HG02759 (cell line): ENCODE results near the gene CLEC16A.

ENCODE experiments used
- ATAC-seq: cut with Tn5 transposase; IDR thresholded peaks from one replicate; pipeline ENCODE4 v1.9.1; 2021; ENCODE audit warnings: mild to moderate bottlenecking, moderate library complexity; ENCODE audit not compliant: unreplicated experiment

CLEC16A gene

DNA sequence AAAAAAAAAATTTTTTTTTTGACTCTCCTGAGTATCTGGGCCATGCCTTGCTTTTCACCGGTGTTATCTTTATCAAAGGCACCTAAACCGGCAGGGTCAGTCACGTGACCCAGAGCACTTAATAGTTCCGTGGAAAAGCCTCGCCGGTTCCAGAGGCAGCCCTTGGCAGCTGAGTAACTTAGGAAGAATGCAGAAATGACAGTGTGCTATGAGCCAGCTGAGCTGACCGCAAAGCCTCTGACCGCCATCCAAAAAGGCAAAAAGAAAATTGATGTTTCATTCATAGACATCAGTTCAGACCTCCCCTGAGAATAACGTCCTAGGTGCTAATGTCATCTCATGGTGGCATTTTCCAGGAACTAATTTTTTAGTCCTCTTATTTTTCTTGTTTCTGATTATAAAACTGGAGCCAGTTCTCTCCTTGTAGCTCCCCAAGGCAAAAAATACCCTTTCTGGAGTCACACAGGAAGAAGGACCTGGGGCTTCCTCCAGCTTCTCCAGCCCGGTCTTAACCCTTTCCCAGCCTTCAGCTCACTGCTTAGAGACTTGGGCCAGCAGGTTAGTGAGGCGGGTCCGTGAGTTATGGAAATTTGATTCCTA lies 189.1 kb downstream of the CLEC16A start:
- no peak for ATAC-seq

DNA sequence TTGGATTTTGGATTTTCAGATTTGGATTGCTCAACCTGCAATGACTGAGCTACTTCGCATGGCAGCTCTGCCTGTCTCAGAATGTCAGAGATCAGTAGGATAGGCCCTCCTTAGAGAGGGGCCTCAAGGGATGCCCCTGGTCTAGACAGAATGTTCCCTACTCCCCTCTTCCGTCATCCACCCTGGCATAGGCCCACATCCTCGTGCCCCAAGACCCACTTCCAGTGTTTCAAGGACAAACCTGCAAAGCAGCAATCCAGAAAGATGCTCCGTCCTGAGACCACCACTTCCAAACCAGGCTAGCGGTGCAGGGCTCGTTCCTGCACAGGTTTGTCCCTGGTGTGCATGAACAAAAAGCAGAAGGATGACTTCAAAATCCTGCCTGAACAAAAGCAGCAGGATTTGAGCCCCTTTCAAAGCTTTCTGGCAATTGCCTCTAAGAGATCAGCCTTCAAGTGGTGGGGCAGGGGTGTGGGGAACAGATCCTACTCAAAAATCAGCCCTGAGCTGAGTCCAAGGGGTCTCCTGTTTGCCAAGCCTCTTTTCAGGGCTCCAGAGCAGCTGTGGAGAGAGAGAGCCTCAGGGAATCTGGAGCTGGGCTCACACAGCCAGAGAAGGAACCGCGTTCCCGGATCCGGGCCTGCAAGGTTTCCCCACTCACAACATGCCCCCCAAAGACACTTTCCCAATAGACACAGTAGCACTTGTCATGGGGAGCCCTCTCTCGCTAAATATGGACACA lies 190.5 kb downstream of the CLEC16A start:
- no peak for ATAC-seq

DNA sequence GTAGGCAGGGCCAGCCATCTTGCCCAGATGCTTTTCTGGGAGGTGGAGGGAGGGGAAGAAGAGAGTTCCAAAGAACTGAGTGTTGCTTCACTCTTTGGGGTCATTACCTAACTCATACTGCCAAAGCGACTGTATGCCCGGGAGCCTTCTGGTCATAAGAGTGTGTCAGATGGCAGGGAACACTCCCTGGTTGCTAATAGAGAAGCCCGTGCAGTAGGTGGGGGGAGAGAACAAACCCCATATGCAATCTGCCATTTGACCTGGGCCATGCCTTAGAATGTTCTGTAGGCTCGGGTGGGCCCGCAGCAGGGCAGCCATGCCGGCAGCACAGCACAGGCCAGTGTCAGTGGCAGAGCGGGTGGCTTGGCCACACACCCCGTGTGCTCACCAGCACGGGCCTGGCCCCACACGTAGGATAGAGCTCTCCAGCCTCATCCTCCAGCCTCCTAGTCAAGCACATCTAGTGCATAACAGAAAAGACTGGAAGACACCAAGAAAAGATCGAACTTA lies 191.2 kb downstream of the CLEC16A start:
- ATAC-seq, result no peak

DNA sequence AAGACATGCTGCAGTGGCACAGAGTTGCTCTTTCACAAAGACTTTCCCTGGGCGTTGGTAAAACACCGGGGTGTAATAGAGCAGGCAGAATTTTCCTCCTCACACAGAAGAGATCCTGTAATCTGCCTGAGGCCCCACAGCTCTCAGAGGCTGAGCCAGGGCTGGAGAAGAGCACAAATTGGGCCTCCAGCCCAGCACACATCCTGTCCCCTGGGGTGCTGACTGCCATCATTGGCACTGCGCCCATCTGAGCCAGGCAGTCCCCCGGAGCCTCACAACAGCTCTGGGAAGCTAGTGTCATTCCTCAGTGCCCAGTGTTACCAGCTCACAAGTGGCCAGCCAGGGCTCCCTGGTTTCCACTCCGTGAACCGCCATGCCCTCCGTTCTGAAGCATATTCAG lies 192.2 kb downstream of the CLEC16A start:
- no peak for ATAC-seq

DNA sequence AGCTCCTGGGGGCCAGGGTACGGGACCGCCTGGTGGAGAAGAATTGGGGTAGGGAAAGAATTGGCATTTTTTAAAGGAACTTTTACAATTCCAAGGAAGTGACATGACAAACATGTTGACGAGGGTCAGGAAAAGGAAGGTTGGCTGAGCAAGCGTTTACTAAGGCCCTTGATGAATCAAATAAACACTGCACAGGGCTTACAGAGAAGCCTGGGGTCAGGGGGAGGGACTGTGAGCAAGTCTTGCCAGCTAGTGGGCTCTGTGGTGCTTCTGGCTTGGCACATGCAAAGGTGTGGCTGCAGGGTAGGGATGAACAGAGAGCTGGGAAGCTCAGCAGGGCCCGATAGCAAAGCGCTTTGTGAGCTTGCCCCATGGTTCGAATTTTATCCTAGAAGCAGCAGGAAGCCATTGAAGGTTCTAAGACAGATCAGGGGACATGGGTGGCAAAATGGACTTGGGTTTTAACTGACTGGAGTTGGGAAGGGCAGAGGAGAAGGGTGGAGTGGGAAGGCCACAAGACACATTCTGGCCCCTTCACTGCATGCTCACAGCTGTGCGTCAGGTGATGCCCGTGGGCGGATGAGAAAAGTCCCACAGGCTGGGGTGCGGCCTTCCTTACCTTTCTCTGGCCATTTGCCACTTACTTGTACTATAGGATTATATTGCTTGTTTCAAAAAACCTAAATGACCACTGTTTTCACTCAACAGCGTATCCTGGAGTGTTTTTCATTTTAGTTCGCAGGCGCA lies 193.8 kb downstream of the CLEC16A start:
- no peak for ATAC-seq

DNA sequence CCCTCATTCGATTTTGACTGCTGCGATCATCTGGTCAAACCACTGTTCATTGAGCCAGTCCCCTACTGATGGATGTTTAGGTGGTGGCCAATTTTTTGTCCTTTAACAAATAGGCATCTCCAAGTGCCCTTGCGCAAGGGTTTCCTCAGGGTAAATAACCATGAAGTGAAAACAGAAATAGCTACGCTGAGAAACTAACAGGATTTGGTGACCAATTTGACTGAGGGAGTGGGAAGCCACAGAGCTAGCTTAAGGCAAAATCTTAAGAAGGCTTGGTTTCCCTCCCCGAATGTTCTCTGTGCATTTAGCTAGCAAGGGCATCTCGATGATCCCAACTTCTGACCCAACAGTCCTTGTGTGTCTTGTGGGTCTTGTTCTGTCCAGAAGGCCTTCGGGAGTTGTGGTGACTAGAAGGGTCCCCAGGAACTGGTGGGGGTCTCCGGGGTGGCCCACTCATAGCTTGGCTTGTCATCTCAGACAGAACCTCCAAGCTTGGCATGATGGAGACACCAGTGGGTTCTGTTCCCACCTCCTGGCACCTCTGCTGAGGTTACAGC lies 194.5 kb downstream of the CLEC16A start:
- ATAC-seq, result no peak

DNA sequence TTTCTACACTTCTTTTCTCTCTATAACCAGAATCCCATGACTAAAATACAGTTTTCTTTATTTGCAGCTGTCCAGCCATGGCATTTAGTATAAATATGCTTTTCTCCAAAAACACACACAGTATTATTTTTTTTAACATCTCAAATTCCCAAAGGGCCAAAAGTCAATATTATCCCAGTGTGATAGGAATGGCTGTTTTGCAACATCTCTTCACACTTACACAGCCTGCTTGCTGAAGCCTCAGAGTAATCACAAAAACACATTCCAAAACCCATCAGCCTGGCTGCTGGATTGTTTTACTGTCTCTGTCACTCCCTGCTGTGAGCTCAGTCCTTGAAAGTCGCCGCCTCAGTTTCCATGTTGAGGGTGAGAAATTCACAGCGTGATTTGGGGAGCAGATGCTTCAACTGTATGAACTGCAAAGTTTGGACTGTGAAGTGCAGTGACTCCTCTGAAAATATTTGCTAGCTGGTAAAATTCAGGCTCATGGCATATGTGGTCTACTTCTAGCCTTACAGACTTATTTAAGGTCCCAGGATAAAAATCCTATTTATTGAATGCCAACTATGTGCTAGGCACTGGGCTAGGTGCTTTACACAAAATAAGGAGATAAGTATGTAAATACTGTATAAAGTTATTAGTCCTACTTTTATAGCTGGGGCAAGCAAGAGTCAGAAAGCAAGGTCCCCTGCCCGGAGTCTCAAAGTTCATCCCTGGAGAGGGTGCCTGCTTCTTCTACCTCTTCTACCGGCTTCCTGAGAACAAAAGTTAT lies 195.1 kb downstream of the CLEC16A start:
- no peak for ATAC-seq

DNA sequence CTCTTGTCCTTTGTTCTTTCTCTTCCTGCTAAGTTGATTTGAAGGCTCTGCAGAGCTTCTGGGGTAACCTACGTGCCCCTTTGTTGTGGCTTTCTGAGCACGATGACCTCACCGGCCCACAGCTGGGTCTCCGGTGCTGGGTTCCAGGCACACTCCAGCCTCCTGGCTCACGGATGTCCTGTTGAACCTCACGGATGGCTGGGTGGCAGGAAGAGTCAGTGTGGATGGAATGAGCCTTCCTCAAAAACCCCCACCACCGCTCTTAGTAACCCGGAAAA lies 195.7 kb downstream of the CLEC16A start:
- ATAC-seq, result no peak

DNA sequence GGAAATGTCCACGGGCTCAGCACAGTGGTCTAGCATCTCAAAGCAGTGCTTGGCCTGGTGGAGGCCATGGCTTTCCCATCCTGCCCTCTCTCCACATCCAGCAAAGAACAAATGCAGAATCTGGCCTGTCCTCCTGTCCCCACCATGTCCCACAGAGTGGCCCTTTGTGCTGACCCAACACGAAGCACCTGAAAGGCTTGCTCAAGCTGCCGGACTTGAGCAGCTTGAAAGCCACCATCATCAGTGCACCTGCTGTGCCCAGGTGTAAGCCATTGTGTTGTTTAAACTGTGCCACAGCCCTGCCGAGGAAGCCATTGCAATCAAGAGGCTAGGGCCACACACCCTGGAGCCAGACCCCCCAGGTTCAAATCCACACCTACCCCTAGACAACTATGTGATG lies 196.1 kb downstream of the CLEC16A start:
- no peak for ATAC-seq

DNA sequence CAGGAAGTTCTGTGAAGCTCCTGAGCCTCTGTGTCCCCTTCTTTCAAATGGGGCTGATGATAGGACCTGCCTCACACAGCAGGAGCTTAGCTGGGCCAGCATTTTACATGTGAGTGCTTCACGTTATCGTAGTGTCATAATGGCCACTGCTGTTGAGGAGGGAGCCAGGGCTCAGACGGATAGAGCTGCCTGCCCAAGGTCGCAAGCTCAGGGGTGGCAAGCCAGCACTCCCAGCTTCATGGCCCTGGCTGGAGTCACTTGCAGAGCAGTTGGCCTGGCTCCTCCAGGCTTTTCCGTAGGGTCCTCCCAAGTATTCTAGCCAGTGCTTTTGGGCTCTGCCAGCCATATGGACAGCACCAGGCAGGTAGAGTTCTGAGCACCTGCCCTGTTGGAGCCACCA lies 196.5 kb downstream of the CLEC16A start:
- no peak for ATAC-seq

DNA sequence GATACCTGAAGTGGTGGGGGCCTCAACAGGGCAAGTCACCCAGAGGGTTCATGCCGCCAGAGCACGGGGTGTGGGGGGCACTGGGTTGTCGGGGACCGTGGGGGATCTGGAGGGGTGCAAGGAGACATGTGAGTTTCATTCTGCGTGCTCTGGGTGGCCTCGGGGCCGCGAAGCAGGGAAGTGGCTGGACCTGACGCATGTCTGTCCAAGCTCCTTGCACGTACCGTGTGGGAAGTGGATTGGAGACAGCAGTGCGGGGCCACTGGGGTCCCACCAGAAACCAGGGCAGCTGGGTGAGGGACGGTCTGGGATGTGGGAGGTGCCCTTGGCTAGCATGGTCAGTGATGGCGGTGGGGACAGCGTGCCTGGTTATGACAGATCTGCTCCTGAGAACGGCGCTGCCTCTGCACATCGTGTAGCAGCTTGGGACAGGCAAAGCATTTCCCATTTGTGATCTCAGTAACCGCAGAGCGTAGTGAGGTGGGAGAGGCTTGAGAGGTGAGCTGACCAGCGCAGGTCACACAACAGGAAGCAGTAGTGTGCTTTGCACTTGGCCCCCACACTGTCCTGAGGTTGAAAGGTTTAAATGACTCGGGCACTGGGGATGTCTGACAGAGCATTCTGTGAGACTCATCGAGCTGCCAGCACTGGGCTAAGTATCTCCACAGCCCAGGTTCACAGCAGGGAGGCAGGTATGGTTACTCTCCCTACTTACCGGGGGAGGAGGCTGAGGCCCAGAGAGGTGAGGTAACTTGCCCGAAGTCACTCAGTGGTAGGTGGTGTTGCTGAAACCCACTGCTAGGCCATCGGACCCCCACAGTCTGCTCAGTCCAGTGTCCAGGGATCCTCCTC lies 197.3 kb downstream of the CLEC16A start:
- ATAC-seq, result no peak

DNA sequence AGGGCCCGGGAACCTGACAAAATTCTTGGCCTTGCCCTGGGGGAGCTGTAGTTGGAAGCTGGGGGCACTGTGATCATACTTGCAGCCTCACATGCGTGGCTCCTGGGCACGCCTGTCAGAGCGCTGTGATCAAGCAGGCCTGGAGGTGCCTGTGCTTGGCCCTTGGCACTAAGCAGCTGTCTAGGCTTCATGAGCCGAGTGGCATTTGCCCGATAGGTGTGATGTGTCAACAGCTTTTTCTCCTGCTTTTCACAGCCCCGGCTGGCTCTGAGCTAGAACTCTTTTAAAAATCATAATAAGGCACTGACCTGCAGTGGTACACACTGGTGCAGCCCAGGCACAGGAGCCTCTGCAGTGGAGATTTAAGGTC lies 197.9 kb downstream of the CLEC16A start:
- no peak for ATAC-seq

DNA sequence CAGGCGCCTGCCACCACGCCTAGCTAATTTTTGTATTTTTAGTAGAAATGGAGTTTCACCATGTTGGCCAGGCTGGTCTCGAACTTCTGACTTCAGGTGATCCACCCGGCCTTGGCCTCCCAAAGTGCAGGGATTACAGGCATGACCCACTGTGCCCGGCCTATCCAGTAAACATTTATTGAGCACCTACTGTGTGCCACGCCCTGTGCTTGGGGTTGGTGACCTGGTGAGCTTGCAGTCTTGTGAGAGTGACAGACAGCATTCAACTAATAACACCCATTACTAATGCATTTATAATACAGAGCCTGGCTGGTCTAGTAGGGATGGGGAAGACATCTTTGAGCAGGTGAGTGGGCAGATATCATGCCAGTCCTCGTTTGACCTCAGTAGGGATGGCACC lies 198.6 kb downstream of the CLEC16A start:
- ATAC-seq, result no peak

DNA sequence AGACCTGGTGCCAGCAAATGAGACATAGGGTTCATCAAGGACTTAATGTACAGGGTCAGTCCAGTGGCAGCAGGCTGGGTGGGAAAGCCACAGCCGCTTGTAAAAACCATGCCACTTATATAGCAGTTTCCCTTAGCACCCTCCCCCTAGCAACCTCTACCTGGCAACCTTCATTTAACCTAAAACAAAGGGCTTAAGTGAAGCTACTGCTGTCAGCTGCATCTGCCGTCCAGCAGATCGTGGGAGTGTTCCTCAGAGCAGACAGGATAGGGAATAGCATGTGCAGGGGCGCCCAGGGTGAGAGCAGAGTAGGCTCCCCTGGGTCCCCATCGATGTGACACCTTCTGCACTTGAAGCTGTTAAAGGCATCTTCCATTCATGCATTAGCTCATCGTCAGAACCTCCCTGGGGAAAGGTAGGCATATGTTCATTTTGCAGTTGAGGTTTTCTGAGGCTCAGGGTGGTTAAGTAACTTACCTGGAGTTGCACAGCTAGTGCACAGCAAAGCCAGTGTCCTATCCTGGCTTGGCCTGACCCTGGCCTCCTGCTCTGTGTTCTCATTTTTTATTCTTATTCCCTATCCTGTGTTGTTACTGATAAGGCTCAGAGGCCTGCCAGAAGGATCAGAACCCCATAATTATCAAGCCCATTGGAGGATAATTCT lies 199.1 kb downstream of the CLEC16A start:
- no peak for ATAC-seq

DNA sequence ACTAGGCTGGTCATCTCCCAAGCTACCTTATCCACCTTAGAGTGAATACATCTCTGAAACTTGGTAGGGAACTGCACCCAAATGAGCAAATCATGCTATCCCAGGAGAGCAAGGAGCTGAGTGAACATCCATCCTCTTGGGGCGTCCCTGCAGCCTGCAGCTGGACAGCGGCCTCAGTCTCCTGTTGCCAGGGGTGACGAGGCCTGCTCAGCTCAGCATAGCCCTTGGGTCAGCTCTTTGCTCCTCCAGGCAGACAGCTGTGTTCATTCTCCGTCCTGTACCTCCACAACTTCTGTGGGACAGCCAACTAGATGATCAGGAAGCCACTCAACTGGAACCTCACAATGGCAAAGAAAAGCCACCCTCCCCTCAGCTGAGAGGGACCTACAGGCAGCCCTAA lies 199.8 kb downstream of the CLEC16A start:
- ATAC-seq, result no peak

DNA sequence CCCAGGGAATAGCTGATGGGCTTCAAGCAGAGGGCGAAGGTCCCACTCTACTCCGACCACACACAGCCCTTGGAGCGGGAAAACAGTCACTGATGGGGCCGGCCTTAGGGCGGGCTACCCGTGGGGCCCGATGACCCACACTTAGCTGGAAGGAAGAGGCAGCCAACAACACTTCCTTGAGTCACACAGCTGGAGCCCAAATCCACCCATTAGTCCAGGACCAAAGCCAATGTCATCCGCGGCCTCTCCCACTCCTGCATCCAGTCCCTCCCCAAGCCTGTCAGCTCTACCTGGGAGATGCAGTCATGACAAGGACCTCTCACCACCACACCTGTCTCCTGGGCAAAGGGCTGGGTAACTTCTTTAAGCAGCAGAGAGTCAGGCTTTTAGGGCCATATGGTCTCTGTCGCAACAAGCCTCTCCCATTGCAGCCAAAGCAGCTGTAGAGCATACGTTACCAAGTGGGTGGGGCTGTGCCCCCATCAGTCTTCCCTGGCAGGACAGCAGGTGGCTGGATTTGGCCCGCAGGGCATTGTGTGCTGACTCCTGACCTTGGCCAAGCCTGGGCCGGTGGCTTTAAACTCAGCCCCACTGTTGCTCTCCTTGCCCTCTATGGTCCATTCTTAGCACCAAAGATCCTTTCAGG lies 200.9 kb downstream of the CLEC16A start:
- ATAC-seq, result no peak

DNA sequence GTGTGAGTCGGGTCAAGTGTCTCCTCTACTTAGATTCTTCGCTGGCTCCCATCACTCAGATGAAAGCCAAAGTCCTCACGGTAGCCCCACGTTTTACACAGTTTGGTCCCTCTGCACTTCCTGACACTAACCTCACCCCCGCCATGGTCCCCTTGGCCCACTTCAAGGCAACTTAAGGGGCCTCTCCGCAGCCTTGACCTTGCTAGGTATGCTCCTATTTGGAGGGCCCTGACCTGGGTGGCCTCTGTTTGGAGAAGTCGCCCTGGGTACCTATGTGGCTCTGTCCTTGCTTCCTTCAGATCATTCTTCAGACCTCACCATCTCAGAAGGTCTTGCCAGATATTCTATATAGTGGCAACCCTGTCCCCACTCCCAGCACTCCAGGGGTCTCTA lies 201.5 kb downstream of the CLEC16A start:
- no peak for ATAC-seq

DNA sequence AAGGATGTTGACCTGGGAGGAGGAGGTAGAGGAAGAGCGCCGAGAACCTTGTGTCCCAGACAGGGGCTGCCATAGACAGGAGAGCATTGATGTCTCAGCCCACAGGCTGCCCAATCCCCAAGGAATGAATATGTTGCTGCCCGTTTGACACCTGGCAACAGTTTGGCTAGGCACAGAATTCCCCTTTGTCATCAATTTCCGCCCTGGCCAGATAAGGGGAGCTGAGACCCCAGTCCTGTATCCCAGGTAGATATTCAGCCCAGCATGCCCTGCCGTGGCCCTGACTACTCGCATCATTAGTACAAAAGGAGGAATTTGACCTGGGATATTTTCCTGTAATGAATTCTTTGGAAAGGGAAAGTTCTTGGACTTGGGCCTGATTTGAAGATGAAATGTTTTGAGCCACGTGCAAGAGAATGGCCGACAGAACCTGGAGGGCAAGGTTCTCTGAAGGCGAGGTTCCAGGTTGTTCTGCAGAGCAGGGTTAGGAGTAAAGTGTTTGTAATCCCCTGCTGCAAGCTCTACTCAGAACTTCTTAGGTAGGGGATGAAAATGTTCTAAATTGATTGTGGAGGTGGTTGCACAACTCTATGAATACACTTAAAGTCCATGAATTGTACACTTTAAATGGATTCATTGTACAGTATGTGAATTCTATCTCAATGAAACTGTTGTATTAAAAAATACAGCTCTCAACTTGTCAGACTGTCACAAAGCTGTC lies 202.8 kb downstream of the CLEC16A start:
- no peak for ATAC-seq
